Keratinocyte (primary cell): ENCODE results near the gene PARD3. TPM values are rescaled to one million over a fixed set of nuclear protein-coding genes. Genes with fewer than 3 reads are reported as not detected.

ENCODE experiments used
- DNase-seq: peaks from one replicate; pipeline ENCODE4 v3.0.0-alpha.2; 2011; ENCODE audit warnings: low read depth, missing footprints, low spot score
- FAIRE-seq: peaks from 2 replicates; lab custom pipeline; 2011; peaks lifted over from hg19 to GRCh38; lab: Jason Lieb, UNC
- H2AFZ ChIP-seq: 2 replicates; pipeline ENCODE4 v1.6.0; 2012; ENCODE audit warnings: low read length, control low read depth, inconsistent platforms; ENCODE audit not compliant: control insufficient read depth
- H3K27ac ChIP-seq: 2 replicates; pipeline ENCODE4 v1.5.1; 2011; ENCODE audit warnings: low read length; ENCODE audit not compliant: control insufficient read depth, insufficient read depth
- H3K27me3 ChIP-seq: 3 replicates; pipeline ENCODE4 v1.6.0; 2011; ENCODE audit warnings: low read length; ENCODE audit not compliant: control insufficient read depth, insufficient read depth; ENCODE audit errors: extremely low read depth
- H3K36me3 ChIP-seq, 2 experiments: 2 replicates in 1 of 2; 3 replicates in 1 of 2; pipeline ENCODE4 v1.5.1; 2011; ENCODE audit warnings: low read length in 2 of 2, mild to moderate bottlenecking in 1 of 2; ENCODE audit not compliant: control insufficient read depth in 2 of 2, insufficient read depth in 2 of 2; ENCODE audit errors: extremely low read depth in 1 of 2
- H3K4me1 ChIP-seq: 3 replicates; pipeline ENCODE4 v1.5.1; 2011; ENCODE audit warnings: low read length; ENCODE audit not compliant: control insufficient read depth, insufficient read depth; ENCODE audit errors: extremely low read depth
- H3K4me2 ChIP-seq: 3 replicates; pipeline ENCODE4 v1.6.0; 2011; ENCODE audit warnings: low read depth, low read length; ENCODE audit not compliant: control insufficient read depth, insufficient read depth; ENCODE audit errors: extremely low read depth
- H3K4me3 ChIP-seq, 3 experiments: fragments of 200-600 bp in 1 of 3; sonication (generic) in 1 of 3; 2 replicates in 2 of 3; 3 replicates in 1 of 3; pipeline ENCODE4 v1.5.1; 2011 to 2016; ENCODE audit warnings: low read length in 3 of 3, mild to moderate bottlenecking in 3 of 3, control low read depth in 2 of 3, inconsistent platforms in 1 of 3, low read depth in 1 of 3, mixed read lengths in 1 of 3, mixed run types in 1 of 3, moderate library complexity in 1 of 3; ENCODE audit not compliant: control insufficient read depth in 2 of 3, insufficient read depth in 2 of 3; ENCODE audit errors: extremely low read depth in 1 of 3
- H3K79me2 ChIP-seq: 2 replicates; pipeline ENCODE4 v1.6.0; 2012; ENCODE audit warnings: low read length; ENCODE audit not compliant: control insufficient read depth, insufficient read depth
- H3K9ac ChIP-seq: 3 replicates; pipeline ENCODE4 v1.6.0; 2011; ENCODE audit warnings: low read length; ENCODE audit not compliant: control insufficient read depth, insufficient read depth; ENCODE audit errors: extremely low read depth
- H3K9me1 ChIP-seq: 3 replicates; pipeline ENCODE4 v1.6.0; 2011; ENCODE audit warnings: low read length; ENCODE audit not compliant: control insufficient read depth, insufficient read depth; ENCODE audit errors: extremely low read depth
- H3K9me3 ChIP-seq: 2 replicates; pipeline ENCODE4 v1.5.1; 2012; ENCODE audit warnings: low read depth, low read length; ENCODE audit not compliant: control insufficient read depth
- H4K20me1 ChIP-seq: 3 replicates; pipeline ENCODE4 v1.6.0; 2011; ENCODE audit warnings: low read length; ENCODE audit not compliant: control insufficient read depth, insufficient read depth; ENCODE audit errors: extremely low read depth
- EZH2 ChIP-seq: IDR thresholded peaks from one replicate; pipeline ENCODE4 v1.6.1; 2012; ENCODE audit warnings: inconsistent platforms, mild to moderate bottlenecking, low read length, moderate library complexity
- dilution Hi-C: fragments of 300-500 bp; cut with MboI; formaldehyde crosslinking; loops from one replicate; pipeline ENCODE4 v1.7.0; 2020; ENCODE audit warnings: low sequenced_read_pairs; ENCODE audit not compliant: extremely low pct_ligation_motif_present
- polyA plus RNA-seq, 5 experiments: library from polyadenylated mRNA; depleted of rRNA in 3 of 5; stranded (reverse) in 3 of 5; stranded (forward) in 1 of 5; unstranded in 1 of 5; fragments of >200 nt; gene quantifications; 1 replicate in 1 of 5; 2 replicates in 3 of 5; 3 replicates in 1 of 5; pipeline versions ENCODE4 v1.2.1 to v1.2.3, GENCODE V29; 2011 to 2012; ENCODE audit warnings: missing spikeins in 2 of 5, low read depth in 1 of 5, low replicate concordance in 1 of 5
- TF ChIP-seq, protein P1 (sequence below), 3 experiments: IDR thresholded peaks in 1 of 3; conservative IDR thresholded peaks in 1 of 3; optimal IDR thresholded peaks in 1 of 3; 2 replicates in 2 of 3; 3 replicates in 1 of 3; pipeline versions ENCODE3 to v1.5.1; 2011; ENCODE audit warnings: low read length in 3 of 3, mild to moderate bottlenecking in 3 of 3, moderate library complexity in 2 of 3, control low read depth in 1 of 3, inconsistent platforms in 1 of 3; ENCODE audit not compliant: insufficient read depth in 2 of 3; ENCODE audit errors: extremely low read depth in 1 of 3

PARD3 gene
- polyA plus RNA-seq, 1 donor (not counting 4 experiments of a cell fraction or from before 2014, with no cell fraction given): 46.4 TPM

DNA sequence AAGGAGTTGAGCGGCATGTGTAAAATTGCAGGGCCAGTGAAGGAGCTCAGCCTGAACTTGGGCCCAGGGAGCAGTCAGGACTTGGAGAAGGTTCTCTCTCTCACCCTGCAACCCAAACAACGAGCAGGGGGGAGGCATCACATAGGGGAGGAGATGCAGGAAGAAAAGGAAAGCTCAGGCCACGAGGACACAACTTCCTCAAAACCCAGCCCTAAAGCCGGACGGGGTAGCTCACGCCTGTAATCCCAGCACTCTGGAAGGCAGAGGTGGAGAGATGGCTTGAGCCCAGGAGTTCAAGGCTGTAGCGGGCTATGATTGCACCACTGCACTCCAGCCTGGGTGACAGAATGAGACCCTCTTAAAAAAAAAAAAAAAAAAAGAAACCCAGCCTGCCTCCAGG is 629.1 kb downstream of the PARD3 start:
- H3K4me2 ChIP-seq: no peak overlapping the region
- dilution Hi-C loops: no loop called here
- no peak overlapping the region for H2AFZ ChIP-seq
- no peaks in the 10 kb centered on the region for H3K36me3 ChIP-seq
- H3K4me3 ChIP-seq: no peak overlapping the region
- H3K27me3 ChIP-seq: no peaks in the 10 kb centered on the region
- no peaks in the 10 kb centered on the region for H3K9me3 ChIP-seq
- FAIRE-seq (no peak), DNase-seq (no peak)
- H3K9me1 ChIP-seq: no peaks in the 10 kb centered on the region
- TF ChIP-seq, protein P1, sequence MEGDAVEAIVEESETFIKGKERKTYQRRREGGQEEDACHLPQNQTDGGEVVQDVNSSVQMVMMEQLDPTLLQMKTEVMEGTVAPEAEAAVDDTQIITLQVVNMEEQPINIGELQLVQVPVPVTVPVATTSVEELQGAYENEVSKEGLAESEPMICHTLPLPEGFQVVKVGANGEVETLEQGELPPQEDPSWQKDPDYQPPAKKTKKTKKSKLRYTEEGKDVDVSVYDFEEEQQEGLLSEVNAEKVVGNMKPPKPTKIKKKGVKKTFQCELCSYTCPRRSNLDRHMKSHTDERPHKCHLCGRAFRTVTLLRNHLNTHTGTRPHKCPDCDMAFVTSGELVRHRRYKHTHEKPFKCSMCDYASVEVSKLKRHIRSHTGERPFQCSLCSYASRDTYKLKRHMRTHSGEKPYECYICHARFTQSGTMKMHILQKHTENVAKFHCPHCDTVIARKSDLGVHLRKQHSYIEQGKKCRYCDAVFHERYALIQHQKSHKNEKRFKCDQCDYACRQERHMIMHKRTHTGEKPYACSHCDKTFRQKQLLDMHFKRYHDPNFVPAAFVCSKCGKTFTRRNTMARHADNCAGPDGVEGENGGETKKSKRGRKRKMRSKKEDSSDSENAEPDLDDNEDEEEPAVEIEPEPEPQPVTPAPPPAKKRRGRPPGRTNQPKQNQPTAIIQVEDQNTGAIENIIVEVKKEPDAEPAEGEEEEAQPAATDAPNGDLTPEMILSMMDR (optimal IDR thresholded peaks at IDR 0.05 in 1 of 3, IDR thresholded peaks at IDR 0.05 in 1 of 3, conservative IDR thresholded peaks at IDR 0.05 in 1 of 3; ENCODE audit: extremely low read depth in 1 of 3, insufficient read depth in 2 of 3, low read length in 3 of 3): no peak
- TF ChIP-seq EZH2: no peak
- no peaks in the 10 kb centered on the region for H3K79me2 ChIP-seq
- H3K4me1 ChIP-seq: peaks cover 4% of the 10 kb centered on the region
- H3K9ac ChIP-seq: no peak overlapping the region
- H4K20me1 ChIP-seq: no peaks in the 10 kb centered on the region
- no peak overlapping the region for H3K27ac ChIP-seq

GRCh38 chr10:34184939-34185386 is 630.1 kb downstream of the PARD3 start:
- Histone ChIP-seq H4K20me1 (no peaks in the 10 kb centered on the region), H3K79me2 (no peaks in the 10 kb centered on the region), H3K27me3 (no peaks in the 10 kb centered on the region), H3K9me1 (no peaks in the 10 kb centered on the region), H3K4me1 (peaks cover 4% of the 10 kb centered on the region), H3K4me2 (no peak overlapping the region), H3K9ac (no peak overlapping the region), H2AFZ (no peak overlapping the region), H3K27ac (no peak overlapping the region), H3K36me3 (no peaks in the 10 kb centered on the region), H3K9me3 (no peaks in the 10 kb centered on the region), H3K4me3 (no peak overlapping the region)
- no peak for TF ChIP-seq EZH2
- TF ChIP-seq, protein P1 (optimal IDR thresholded peaks at IDR 0.05 in 1 of 3, IDR thresholded peaks at IDR 0.05 in 1 of 3, conservative IDR thresholded peaks at IDR 0.05 in 1 of 3; ENCODE audit: extremely low read depth in 1 of 3, insufficient read depth in 2 of 3, low read length in 3 of 3): no peak
- dilution Hi-C loops: no loop called here
- FAIRE-seq (no peak), DNase-seq (no peak)
